ENCODE data around the gene TMEM229B.

DNA sequence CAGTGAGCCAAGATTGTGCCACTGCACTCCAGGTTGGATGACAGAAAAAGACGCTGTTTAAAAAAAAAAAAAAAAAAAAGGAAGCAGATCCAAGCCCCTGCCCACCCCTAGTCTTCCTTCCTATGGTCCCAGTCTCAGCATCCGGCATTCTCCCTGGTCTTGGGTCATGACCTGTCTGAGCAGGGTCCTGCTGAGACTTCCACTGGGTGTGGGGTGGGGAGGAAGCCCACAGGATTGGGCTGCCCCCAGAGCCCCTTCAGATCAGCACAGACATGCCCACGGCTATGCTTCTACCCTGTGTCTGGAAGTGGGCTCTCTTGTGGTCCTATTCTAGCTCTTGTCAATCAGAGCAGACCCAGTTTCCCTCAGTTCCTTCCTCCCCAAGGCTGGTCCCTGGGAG is 64.0 kb downstream of the TMEM229B start:
- TF ChIP-seq SIN3A (IDR thresholded peaks at IDR 0.05; ENCODE audit: low read depth) (no peak), POLR2A (IDR thresholded peaks at IDR 0.05; ENCODE audit: borderline replicate concordance, extremely low read depth, insufficient read depth, insufficient read length) (no peak), CTCF (IDR thresholded peaks at IDR 0.05 in 2 of 3, conservative IDR thresholded peaks at IDR 0.05 in 1 of 3; ENCODE audit: borderline replicate concordance in 1 of 3, insufficient read depth in 1 of 3, low read depth in 2 of 3, low read length in 2 of 3) (no peak)
- TF ChIP-seq, protein P1, sequence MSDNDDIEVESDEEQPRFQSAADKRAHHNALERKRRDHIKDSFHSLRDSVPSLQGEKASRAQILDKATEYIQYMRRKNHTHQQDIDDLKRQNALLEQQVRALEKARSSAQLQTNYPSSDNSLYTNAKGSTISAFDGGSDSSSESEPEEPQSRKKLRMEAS (IDR thresholded peaks at IDR 0.05), result no peak

Data from HCT116 (cell line).